Stimulated activated CD8-positive, alpha-beta memory T cell treated with anti-CD3 and anti-CD28 coated beads, Interleukin-7, amount 100 ng/mL, for 24 hours (primary cell): ENCODE measurements around the gene DHCR7.

ENCODE experiments used
- DNase-seq: peaks from one replicate; pipeline ENCODE4 v3.0.0-alpha.2; 2020; ENCODE audit warnings: low read depth

DHCR7 gene

GRCh38 chr11:71477641-71478527, 29.7 kb upstream of the DHCR7 start:
- DNase-seq, result no peak

DNA sequence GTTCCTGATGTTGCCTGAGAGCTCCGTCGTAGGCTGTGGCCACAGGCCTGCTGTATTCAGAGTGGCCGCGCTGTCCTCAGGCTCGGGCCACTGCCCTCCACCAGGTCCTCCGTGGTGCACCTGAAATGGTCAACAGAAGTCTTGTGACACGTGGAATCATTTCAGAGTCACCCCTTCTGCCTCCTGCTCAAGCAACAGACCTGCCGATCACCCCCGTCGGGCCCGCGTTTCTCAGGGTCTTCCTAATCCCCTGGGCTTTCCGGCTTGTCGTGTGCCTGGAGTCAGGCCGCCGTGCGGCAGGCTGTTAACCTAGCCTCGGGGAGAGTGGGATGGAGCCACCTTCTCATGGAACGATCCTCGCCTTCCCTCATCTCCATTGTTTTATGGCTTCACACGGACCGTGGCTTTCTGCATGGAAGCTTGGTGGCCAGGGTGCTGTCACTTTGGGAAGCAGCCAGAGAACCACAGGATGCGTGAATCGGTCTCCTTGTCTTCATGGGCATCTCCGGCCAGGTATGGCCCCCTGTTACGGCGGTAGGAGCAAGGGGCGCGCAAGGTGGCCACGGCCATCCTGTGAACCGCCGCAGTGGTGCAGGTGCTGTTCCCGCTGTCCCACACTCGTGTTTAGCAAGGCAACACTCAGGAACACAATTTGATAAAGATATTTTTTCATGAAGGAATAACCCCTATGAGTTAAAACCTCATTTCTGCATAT, 28.9 kb upstream of the DHCR7 start:
- DNase-seq, result no peak

GRCh38 chr11:71476031-71476430, 27.8 kb upstream of the DHCR7 start:
- no peak for DNase-seq

DNA sequence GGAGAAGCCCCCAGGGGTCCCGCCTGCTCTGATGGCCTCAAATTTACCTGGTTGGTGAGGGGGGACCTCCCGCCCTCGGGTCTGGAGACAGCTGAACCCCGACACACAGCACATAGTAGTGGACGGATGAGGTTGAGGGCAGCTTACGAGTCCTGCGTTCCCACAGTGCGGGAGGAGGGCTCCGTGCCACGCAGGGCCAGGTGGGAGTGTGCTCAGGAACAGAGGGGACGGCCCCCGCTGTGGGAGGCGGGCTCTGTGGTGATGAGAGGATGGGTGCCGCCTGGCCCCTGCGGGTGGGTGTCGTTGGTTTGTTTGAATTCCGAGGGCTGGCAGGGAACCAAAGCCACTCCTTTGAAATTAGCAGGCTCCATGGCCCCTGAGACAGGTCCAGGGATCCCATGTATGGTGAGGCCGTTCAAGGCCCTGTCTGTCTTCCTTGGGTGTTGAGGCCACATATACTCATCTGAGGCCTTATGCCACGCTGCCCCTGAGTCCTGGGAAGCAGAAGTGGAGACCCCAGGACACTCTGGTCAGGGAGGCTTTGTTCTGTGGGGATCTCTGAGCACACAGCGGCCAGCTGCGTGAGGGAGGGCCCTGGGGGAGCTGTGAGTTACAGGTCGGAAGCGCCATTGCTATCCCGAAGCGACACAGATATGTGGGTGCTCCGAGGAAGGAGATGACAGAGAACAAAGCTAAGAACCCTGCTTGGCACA, 26.7 kb upstream of the DHCR7 start:
- no peak for DNase-seq

- no peak for DNase-seq
These were observed 26.1 kb upstream of the DHCR7 start for GRCh38 chr11:71474141-71474770.

- DNase-seq, result no peak
These were observed 25.5 kb upstream of the DHCR7 start for GRCh38 chr11:71473793-71474080.

DNA sequence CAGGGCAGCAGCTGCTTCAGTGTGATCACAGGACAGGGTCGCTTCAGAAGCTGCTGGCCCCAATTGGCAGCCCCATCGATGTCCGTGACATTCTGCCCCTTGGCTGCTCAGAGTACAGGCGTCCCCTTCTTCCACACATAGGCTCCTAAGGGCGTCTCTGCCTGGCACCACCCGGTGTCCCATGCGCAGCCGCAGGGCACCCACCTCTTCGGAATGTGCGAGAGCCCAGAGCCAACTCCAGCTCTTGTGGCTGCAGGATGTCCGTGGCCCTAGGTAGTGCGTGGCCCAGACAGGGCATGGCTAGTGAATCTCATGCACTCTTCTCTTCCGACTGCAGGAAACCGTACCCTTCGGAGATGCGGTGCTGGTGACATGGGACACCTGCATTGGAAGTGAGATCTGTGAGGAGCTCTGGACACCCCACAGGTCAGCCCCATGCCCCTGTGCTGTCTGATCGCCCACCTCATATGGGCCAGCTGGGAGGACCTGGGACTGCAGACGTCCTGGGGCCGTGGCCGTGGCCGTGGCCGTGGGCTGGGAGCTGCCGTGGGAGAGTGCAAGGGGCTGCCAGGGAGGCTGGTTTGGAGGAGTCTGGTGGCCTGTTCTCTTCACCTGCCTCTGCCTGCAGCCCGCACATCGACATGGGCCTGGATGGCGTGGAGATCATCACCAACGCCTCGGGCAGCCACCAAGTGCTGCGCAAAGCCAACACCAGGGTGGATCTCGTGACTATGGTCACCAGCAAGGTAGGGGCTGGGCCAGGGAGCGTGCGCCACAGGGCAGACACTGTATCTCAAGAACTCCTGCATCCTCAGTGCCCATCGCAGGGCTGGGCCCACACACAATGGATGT, 25.0 kb upstream of the DHCR7 start:
- DNase-seq, result no peak

DNA sequence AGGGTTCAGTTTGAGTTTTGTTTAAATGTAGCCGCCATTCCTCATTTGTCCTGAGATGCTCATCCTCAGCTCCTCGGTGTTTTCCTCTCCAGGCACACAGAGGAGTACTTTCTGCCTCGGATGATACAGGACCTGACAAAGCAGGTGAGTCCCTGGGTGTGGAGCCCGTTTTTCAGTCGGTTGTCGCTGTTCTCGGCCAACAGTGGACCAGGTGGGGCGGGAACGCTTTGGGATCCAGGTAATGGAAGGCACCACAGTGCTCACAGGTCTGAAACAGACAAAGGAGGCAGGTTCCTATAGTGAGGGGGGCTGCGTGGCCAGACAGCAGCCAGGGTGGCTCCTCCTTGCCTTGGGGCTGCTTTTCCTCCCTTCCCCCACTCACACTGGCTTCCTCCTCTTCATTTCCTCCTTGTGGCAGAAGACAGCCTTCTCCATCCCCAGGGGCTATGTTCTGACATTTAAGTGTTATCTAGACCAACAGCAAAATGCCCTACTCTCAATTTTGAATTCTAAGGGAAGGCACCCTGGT, 24.2 kb upstream of the DHCR7 start:
- no peak for DNase-seq

DNA sequence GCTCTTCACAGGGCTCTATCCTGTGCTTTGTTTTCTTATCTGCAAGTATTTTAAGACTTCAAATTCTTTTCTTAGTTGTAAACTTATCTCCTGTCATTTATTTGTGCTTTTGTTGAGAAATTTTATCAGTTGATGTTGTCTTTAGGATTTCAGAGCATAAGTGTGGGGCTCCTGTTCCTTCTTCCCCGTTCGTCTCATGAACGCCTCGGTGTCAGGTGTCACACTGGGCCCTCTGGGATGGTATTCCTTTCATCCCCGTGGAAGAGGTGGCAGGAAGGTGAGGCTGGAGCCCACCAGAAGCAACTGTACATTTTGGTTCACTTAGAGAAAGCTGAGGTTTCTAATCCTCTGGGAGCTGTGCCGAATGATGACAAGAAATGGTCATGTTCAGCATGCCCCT, 22.8 kb upstream of the DHCR7 start:
- no peak for DNase-seq

GRCh38 chr11:71467164-71467563, 19.0 kb upstream of the DHCR7 start:
- no peak for DNase-seq

DNA sequence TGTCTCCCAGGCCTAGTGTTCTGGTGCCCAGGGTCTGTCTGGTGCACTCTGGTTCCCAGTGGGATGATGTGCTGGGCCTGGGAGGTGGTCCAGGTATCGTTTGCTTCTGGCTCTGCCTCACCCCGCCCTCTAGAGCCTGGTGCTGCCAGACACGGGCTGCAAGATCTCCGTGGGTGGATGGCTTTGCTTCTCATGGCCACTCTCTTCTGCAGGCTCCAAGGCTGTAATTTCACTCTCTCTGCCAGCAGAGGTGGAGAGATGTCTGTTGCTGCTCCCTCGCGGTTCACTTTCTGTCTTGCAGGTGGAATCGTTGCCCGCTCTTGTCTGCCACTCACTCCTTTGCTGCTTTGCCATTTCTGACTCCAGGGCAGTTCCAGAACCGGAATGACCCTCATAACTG, 18.2 kb upstream of the DHCR7 start:
- no peak for DNase-seq

GRCh38 chr11:71465054-71465453, 16.9 kb upstream of the DHCR7 start:
- DNase-seq, result no peak

- no peak for DNase-seq
These were observed 15.4 kb upstream of the DHCR7 start for GRCh38 chr11:71463331-71464211.

GRCh38 chr11:71462726-71463125, 14.5 kb upstream of the DHCR7 start:
- DNase-seq, result no peak

DNA sequence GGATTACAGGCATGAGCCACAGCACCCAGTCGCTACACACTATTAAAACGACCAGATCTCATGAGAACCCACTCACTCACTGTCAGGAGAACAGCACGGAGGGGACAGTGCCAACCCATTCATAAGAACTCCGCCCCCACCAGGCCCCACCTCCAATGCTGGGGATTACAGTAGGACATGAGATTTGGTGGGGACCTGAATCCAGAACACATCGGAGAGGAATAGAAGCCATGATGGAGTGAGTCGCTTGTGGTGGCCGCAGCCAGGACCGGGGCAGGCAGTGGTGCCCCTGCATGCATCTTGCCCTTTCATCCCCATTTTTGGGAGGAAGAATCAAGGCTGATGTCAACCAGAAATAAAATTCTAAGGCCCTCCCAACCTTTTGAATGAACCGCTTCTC, 13.5 kb upstream of the DHCR7 start:
- DNase-seq, result no peak

DNA sequence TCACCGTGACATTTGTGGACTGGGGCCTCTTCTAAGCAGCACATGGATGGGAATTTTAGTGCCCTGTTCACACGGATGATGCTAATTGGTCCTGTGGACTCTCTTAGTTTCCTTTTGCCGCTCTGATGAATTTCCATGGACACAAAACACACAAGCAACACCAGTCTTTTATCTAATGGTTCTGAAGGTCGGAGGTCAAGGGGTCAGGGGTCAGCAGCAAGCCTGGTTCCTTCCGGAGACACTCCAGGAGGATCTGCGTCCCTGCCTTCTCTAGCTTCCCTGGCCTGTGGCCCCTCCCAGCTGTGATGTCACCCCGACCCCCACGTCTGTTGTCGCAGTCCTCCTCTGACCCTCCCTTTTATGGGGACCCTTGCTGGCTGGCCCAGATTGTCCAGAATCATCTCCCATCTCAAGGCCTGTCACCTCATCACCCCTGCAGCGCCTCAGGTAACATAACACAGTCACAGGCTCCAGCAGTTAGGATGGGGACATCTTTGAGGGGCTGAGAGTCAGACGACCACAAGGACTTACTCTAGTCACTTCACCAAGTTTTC, 11.7 kb upstream of the DHCR7 start:
- DNase-seq, result no peak

DNA sequence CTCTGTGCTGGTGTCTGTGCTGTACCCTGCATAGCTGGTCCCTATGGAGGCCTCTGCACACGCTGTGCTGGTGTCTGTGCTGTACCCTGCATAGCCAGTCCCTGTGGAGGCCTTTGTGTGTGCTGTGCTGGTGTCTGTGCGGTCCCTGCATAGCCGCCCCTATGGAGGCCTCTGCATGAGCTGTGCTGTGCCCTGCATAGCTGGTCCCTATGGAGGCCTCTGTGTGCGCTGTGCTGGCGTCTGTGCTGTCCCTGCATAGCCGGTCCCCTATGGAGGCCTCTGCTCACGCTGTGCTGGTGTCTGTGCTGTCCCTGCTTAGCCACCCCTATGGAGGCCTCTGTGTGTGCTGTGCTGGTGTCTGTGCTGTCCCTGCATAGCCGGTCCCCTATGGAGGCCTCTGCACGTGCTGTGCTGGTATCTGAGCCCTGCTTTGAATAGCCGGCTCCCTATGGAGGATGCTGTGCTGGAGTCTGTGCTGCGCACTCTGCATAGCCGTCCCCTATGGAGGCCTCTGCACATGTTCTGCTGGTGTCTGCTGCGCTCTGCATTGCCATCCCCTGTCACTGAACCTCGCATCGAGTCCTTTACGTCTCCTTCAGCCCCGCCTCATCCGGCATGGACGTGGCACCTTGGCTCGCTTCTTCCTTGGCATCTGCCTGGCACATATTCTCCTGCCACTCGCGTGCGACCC, 11.0 kb upstream of the DHCR7 start:
- DNase-seq, result no peak

- no peak for DNase-seq
These were observed 10.2 kb upstream of the DHCR7 start for GRCh38 chr11:71458146-71459070.
